COLO829 (cell line): ENCODE measurements around the gene THAP7.
"Not testable (repeated sequence)": the region's sequence is repeated elsewhere in the genome, so short reads cannot be mapped to it uniquely, and the experiment has no call there.

Source experiments
- DNase-seq: peaks from one replicate; pipeline ENCODE4 v3.0.0; 2012; ENCODE audit warnings: low spot score

THAP7 gene

GRCh38 chr22:20978419-20978818, 23.5 kb downstream of the THAP7 start:
- no peak for DNase-seq

- no peak for DNase-seq
These were observed 24.3 kb downstream of the THAP7 start for GRCh38 chr22:20977516-20978170.

GRCh38 chr22:20977019-20977418, 24.9 kb downstream of the THAP7 start:
- no peak for DNase-seq

GRCh38 chr22:20976291-20976877, 25.5 kb downstream of the THAP7 start:
- no peak for DNase-seq

GRCh38 chr22:20975541-20976290, 26.2 kb downstream of the THAP7 start:
- DNase-seq, result no peak

GRCh38 chr22:20974336-20974955, 27.5 kb downstream of the THAP7 start:
- no peak for DNase-seq

GRCh38 chr22:20973634-20974286, 28.2 kb downstream of the THAP7 start:
- DNase-seq, result no peak

GRCh38 chr22:20972933-20973577, 28.9 kb downstream of the THAP7 start:
- no peak for DNase-seq

- not testable (repeated sequence) for DNase-seq
These were observed 29.8 kb downstream of the THAP7 start for GRCh38 chr22:20972014-20972694.

- DNase-seq, result no peak
These were observed 30.8 kb downstream of the THAP7 start for GRCh38 chr22:20970939-20971657.

- no peak for DNase-seq
These were observed 33.5 kb downstream of the THAP7 start for GRCh38 chr22:20968281-20968977.

- DNase-seq, result no peak
These were observed 34.2 kb downstream of the THAP7 start for GRCh38 chr22:20967697-20968211.

GRCh38 chr22:20966883-20967696, 34.8 kb downstream of the THAP7 start, which contains the start of gene AIFM3:
TSS of gene AIFM3 (plus strand) at chr22:20967255. CDS start at chr22:20967945, 690 bp downstream.
- no peak for DNase-seq

GRCh38 chr22:20965888-20966855, 35.7 kb downstream of the THAP7 start:
- no peak for DNase-seq

- DNase-seq, result no peak
These were observed 36.6 kb downstream of the THAP7 start for GRCh38 chr22:20965104-20965887.

GRCh38 chr22:20964799-20965103, 37.2 kb downstream of the THAP7 start:
- DNase-seq, result no peak
